NOMO-1 (cell line): ENCODE data around the gene NCAM1.

Experiments
- DNase-seq, 2 experiments: peaks; one replicate each; lab custom pipeline; 2025; ENCODE audit not compliant: unreplicated experiment in 2 of 2; lab: John Stamatoyannopoulos, UW

The NCAM1 gene

DNA sequence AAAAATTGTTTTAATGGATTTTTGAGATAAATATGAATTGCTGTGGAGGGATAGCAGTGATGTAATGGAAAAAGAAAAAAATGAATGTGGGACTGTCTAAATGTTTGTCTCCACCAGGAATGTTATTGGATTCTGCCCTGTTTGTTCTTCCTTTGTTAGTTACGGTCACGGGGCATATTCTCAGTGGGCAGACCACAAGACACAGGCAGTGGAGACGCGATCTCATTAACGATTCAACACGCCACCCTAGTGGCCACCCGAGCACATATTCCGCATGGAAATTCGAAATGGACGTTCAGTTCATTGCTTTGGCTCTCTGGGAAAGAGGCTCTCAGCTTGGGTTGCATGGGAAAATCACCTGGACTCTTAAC is 201.4 kb downstream of the NCAM1 start:
- DNase-seq = no peak

DNA sequence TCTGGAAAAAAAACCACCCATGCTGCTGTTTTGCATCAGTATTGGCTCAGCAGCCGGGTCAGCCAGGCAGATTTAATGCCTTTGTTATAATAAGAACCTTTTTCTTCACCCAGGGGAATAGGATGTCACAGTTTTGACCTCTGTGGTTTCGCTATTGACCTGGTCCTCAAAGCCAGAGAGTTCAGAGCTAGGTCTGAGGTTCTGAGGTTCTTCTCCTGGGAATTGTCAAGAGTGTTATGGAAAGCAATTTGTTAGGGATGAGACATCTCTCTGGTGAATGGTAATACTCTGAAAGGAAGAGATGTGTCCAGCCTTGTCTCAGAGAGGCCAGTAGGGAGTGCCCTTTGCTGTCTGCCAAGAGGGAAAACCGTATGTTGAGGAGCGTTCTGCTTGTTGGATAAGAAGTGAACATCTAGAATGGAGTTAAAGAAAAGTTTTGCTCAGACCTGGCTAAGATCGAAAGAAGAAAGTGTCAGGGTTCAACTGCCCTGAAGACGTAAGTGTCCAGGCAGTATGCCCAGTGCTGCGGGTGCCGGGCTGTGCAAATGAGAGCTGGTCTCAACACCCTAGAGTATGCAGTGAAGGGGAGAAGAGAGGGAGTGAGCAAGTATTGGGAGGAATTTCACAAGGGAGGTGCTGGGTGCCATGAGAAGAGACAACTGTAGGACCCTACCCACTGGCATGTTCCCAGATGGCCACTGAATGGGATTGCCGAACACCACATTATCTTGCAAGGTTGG is 202.2 kb downstream of the NCAM1 start:
- DNase-seq = no peak

DNA sequence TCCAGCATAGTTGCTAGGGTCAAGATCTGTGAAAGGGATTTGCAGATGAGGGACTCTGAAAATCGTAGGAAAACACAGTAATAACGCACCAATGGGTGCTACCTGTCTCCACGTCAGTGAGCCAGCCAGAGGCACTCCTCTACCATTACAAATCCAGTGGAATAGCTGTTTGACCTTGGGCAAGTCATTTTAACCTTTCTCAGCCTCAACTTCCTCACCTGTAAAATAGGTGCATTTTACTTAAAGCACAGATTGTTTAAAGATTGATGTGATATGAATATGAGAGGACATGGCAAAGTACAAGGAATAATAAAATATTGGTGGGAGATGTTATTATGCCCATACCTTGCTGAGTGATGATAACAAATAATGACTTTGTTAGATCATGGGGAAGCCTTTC is 205.1 kb downstream of the NCAM1 start:
- no peak for DNase-seq

DNA sequence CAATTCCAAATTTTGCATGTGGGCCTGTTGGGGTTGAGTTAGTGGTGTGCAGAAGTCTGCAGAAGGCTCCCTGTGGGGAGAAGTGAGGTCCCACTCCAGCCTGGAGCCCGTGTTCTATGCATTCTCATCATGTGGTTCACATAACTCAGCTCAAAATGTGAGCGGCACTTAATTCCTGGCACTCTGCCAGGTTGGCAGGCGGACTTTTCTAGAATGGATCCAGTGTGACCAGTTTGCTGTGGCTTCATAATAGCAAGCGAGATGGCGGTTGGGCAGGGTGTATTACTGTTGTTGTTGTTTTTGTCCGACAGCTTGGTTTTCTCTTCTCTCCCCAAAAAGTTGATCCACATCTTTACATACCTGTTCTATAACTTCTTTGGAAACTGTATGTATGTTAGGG is 206.4 kb downstream of the NCAM1 start:
- DNase-seq = no peak

DNA sequence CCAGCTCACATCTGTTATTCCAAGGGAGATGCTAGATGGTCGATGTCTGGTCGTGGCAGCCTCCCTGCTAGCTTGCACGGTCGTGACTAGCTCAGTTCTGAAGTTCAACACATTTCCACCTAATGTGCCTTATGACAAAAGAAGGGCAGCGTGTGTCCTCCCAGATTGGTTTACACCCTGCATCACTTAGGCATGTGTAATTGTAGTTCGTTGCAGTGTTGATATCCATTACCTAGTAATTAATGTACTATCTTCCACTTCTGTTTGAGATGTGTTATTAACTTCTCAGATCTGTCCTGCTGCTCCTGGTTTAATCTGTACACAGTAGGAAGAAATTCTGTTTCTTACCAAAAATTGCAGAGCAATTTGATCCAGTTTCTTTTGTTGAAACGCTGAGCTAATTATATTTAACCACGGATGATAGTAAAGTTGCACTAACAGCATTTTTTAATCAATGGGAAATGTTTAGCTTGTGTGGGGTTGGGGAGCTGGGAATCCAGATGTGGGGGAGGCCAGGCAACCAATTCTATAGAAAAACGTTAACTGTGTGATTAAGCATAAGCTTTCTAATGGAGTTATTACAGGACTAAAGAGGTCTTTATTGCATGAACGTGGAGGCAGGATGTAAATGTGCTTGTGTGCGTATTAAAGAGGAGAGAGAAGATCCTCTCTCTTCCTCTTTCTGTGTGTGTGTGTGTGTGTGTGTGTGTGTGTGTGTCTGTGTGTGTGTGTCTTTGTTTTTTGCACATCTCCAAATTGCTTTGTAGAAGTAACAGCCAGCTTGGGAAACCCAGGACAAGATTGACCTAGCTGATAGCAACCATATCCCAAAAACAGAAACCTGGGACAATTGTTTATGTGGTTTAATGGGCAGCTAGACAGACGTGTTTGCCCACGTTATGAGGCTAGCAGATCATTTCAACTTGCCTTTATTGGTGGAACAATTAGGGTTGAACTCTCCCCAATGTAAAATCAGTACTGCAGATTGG is 207.4 kb downstream of the NCAM1 start:
- peak in 1 of 2 experiments; percentile 16 for DNase-seq

DNA sequence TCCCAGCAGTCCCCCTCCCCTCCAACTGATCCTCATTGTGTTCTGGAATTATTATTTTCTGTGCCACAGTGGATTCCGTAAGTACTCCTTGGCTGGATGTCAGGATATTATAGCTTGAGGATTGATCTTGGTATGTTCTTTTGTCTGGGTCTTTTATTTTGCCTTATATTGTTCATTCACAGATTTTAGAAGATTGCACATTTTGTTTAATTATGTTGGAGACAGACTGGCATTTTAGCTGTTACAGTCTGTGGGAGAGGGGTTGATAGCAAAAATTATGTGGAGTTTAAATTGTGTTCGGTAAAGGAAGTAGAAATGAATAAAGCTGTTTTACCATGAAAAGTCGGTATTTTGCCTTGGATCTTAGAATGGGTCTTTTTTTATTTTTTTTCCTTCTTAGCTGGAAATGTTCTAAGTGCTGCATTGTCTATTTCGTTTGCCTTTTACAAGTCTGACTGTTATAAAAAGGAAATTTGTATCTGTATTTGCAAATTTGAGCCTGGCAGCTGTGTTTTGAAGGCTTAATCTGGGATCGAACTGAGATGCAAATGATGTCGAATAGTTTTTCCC is 211.2 kb downstream of the NCAM1 start:
- no peak for DNase-seq

- no peak for DNase-seq
Observed at GRCh38 chr11:113173126-113173525, 211.9 kb downstream of the NCAM1 start.

- no peak for DNase-seq
Observed at GRCh38 chr11:113174882-113175281, 213.7 kb downstream of the NCAM1 start.

DNA sequence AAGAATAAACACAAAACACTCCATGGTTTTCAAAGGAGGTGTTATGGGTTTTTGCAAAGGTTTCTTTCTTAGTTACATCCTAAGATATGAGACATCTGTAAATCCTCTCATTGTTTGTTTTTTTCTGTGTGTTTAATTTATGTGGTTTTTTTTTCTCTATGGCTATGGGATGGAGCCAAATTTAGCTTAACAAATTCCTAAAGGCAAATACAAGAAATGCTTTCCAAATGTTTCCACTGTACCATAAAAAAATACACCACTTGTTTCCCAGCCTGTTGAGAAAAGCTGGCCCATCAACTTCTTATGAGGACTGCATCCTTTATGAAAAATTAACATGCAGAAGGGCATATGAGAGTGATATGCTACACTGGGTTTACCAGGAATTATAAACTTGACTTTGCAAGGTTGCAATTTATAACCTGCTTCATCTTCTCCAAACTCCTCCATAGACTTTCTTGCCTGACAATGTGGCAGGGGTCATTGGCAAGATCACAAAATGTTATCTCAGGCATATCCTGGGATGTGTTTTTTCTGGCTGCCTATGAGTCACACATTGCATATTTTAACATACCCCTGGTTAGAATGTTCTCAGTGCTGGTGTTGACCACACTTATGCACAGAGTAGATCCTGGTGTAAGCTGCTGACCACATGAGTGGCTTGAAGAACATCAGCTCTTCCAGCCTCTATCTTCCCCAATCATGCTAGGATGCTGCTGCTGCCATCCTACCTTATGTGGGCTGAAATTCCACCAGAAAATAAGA is 215.6 kb downstream of the NCAM1 start:
- DNase-seq = no peak

GRCh38 chr11:113177671-113178070 is 216.5 kb downstream of the NCAM1 start:
- no peak for DNase-seq

DNA sequence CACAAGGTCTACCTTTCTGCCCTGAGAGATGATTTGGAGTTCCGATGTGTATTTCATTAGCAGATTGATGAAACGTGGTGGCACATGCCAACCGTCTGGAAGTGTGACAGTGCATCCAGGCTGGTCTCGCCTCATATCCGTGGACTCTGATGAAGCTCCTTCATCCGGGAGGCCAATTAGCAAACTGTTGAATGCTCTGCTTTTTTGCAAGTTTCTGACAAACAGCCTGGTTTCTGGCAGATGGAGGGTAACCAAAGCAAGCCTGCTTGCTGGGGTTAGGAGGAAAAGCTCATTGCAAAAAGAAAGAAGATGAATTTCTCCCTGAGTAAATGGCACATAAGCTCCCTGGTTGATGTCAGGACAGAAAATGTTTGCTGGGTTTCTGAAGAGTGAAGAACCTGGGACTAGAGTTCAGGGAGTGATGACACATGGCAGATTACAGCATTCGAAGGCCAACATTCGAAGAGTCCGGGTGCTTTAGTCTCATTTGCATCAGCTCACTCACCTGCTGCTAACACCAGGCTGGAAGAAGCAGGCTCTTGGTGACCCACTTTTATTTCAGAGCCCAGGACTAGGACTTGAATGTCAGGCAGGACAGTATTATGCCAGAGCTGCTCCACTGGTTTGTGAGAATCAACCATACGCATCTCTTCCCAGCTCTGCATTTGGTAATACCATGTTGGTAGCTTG is 217.3 kb downstream of the NCAM1 start:
- DNase-seq = no peak

DNA sequence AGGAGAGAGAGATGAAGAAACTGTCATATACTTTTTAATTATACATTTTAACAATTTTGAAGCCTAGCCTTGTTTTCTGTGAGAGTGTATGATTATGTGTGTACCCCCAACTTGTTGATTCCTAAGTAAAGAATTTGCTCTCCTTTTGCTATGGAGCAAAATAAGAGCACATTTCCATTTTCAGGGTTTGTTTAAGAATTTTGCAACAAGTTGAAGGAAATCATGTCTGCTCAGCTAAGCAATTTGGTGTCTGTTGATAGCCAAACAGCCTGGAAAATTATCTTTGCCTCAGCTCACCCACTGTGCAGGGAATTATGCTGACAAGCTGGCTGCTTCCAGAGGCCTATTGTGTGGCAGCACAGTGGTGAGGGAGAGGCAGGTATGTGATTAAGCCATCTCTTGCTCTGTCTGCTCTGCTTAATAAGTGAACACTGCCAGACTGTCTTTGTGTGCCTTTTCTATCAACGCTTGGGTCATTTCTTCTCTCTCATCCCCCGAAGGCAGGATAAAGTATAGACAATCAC is 218.0 kb downstream of the NCAM1 start:
- no peak for DNase-seq

GRCh38 chr11:113181094-113181493 is 219.9 kb downstream of the NCAM1 start:
- no peak for DNase-seq

DNA sequence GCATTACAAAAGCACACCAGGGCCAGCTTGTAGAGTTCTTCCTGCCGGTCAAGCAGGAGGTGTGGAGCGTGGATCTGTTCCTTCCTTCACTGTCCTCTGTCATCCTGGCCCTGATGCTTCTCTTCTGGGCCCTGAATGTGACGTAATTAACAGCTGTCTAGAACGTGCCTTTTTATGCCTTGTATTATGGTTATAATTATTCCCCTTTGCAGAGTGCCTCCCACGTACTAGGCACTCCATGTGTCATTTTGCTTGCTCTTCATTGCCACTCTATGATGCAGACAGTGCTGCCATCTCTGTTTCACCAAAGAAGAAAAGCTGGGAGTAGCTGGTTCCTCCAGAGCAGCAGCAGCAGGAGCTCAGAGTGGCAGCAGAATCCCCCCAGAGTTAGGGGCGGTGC is 221.1 kb downstream of the NCAM1 start:
- DNase-seq = no peak

DNA sequence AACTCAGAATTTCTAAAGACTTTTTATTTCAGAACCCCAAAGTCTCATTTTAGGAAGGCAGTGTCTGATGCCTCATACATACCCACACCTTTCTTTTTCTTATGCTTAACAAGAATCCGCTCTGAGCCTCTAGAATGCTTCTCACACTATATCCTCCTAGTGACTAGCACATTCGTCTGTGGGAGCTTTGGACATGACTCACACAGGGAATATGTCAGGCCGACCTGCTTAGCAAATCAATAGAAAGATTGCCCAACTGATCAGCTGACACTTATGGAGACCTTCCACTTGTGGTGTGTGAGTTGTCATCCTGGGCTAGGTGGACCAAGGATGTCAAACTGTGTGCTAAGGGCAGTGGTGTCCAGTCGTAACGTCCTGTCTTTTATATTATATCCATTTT is 223.3 kb downstream of the NCAM1 start:
- DNase-seq = peak; percentile 11 to 49

DNA sequence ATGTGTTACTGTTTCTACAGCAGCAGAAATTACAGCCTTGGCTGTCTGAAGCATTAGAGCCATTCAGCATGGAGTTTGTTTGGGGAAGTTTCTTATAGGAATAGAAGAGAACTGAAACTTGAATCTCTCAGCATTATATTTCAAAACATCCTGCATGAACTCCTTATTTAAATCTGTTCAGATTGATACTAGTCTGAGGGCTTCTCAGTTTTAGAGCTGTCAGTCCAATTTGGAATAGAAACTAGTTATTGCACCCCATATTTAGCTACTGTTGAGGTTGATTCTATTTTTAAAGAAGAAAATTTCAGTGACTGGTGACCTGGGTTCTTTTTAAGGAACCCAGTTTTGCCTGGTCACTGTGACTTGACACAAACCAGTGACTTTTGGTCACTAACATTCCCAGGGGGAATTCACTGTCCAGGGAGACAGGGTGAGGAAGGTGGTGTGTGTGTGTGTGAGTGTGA is 227.2 kb downstream of the NCAM1 start:
- DNase-seq = peak; percentile 65 to 97

- peak; percentile 7 to 24 for DNase-seq
Observed at GRCh38 chr11:113189909-113190667, 228.9 kb downstream of the NCAM1 start.

- DNase-seq = no peak
Observed at GRCh38 chr11:113192121-113192925, 231.1 kb downstream of the NCAM1 start.
